AG04449 (cell line): Measurements from ENCODE around the gene RBM47.
"Not testable (repeated sequence)": the region's sequence is repeated elsewhere in the genome, so short reads cannot be mapped to it uniquely, and the experiment has no call there.

Experiments
- CTCF ChIA-PET: fragments of 350-600 bp; formaldehyde crosslinking; extraction: SDS; loops from one replicate; lab custom pipeline; 2021; ENCODE audit warnings: antibody characterized with exemption; lab: Yijun Ruan, JAX
- POLR2A ChIA-PET: fragments of 400-600, 350-600 bp; formaldehyde crosslinking; extraction: SDS; loops from one replicate; lab custom pipeline; 2020; ENCODE audit warnings: antibody characterized with exemption, inconsistent platforms; lab: Yijun Ruan, JAX
- DNase-seq: peaks from one replicate; pipeline ENCODE4 v3.0.0-alpha.2; 2010; ENCODE audit warnings: low read depth, low spot score
- H3K4me3 ChIP-seq: 2 replicates; pipeline ENCODE4 v1.5.1; 2011; ENCODE audit warnings: low read depth, mild to moderate bottlenecking, control low read depth, low read length
- TF ChIP-seq, protein P1 (sequence below): IDR thresholded peaks from one replicate; pipeline ENCODE4 v1.5.1; 2011; ENCODE audit warnings: mild to moderate bottlenecking, moderate library complexity, low read length, control low read depth, inconsistent platforms; ENCODE audit not compliant: insufficient read depth; ENCODE audit errors: missing control alignments

RBM47 gene

DNA sequence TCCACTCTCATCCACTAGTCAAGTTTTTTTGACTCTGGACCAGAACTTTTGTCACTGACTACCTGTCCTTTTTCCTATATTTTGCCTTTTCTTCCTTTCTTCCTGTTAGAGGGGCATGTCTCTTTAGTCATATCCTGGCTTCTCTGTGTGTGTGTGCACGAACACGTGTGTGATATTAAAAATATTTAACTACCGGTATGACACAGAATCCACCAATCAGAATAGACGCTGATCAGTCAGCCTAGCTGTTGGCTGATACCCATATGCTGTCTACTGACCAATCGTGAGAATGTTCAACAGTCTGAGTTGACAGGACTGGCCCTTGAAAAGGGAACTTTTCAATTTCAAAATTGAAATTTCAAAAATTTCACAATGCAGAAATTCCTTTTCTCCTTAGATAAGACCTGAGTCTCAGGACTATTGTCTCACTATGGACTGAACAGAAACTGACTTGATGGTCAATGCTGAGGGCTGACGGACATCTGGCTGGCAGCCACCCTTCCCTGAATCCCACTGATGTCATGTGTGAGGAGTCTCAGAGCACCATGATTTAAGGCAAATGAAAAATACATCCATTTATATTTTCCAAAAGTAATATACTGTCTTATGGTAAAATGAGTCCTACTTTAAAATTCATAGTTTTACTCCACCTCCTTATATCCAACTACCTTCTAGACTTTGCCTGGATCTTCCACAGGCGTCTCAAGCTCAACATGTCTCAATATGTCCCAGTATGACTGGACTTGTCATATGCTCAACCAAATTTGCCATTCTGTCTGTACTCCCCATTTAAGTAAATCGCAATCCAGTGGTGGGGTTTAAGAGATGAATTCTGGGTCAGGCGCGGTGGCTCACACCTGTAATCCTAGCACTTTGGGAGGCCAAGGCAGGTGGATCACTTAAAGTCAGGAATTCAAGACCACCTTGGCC lies 216.5 kb downstream of the RBM47 start:
- no peak for DNase-seq
- CTCF ChIA-PET: no interaction called here
- POLR2A ChIA-PET: no interaction called here
- no peak overlapping the region for H3K4me3 ChIP-seq
- TF ChIP-seq, protein P1, sequence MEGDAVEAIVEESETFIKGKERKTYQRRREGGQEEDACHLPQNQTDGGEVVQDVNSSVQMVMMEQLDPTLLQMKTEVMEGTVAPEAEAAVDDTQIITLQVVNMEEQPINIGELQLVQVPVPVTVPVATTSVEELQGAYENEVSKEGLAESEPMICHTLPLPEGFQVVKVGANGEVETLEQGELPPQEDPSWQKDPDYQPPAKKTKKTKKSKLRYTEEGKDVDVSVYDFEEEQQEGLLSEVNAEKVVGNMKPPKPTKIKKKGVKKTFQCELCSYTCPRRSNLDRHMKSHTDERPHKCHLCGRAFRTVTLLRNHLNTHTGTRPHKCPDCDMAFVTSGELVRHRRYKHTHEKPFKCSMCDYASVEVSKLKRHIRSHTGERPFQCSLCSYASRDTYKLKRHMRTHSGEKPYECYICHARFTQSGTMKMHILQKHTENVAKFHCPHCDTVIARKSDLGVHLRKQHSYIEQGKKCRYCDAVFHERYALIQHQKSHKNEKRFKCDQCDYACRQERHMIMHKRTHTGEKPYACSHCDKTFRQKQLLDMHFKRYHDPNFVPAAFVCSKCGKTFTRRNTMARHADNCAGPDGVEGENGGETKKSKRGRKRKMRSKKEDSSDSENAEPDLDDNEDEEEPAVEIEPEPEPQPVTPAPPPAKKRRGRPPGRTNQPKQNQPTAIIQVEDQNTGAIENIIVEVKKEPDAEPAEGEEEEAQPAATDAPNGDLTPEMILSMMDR: no peak

GRCh38 chr4:40412388-40412787 lies 217.3 kb downstream of the RBM47 start:
- TF ChIP-seq, protein P1: no peak
- no peak overlapping the region for H3K4me3 ChIP-seq
- CTCF ChIA-PET: interaction anchor here (1.5 kb wide), 1 partner anchor 8 kb away, joined by 3 read pairs; no protein-coding TSS in a partner anchor
- no peak for DNase-seq
- POLR2A ChIA-PET: no interaction called here

DNA sequence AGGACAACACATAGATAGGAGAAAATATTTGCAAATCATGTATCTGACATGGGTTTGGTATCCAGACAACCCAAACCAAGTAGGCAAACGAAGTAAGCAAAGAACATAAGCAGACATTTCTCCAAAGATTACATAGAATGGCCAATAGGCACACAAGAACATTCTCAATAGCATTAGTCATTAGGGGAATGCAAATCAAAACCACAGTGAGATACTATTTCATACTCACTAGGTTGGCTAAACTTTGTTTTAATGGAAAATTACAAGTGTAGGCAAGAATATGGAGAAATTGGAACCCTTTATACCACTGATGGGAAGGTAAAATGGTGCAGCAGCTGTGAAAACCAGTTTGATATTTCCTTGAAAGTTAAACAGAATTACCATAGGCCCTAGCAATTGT lies 219.8 kb downstream of the RBM47 start:
- POLR2A ChIA-PET: no interaction called here
- DNase-seq: no peak
- CTCF ChIA-PET: interaction anchor here (0.7 kb wide), 1 partner anchor 1423 kb away, joined by 3 read pairs; no protein-coding TSS in a partner anchor
- H3K4me3 ChIP-seq: no peak overlapping the region
- TF ChIP-seq, protein P1: no peak

DNA sequence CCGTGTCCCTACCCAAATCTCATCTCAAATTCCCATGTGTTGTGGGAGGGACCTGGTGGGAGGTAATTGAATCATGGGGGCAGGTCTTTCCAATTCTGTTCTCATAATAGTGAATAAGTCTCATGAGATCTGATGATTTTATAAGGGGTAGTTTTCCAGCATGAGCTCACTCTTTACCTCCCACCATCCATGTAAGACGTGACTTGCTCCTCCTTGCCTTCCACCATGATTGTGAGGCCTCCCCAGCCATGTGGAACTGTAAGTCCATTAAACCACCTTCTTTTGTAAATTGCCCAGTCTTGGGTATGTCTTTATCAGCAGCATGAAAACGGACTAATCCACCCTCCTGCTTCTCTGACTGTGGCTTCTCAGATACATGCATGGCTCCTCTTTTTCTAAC lies 222.2 kb downstream of the RBM47 start:
- DNase-seq, POLR2A ChIA-PET, CTCF ChIA-PET, H3K4me3 ChIP-seq: not testable (repeated sequence)

- TF ChIP-seq, protein P1: no peak
- ChIA-PET CTCF (no interaction called here), POLR2A (no interaction called here)
- H3K4me3 ChIP-seq: no peak overlapping the region
- no peak for DNase-seq
Measured at GRCh38 chr4:40406340-40406739, 223.3 kb downstream of the RBM47 start.

- no peak overlapping the region for H3K4me3 ChIP-seq
- POLR2A ChIA-PET: no interaction called here
- CTCF ChIA-PET: no interaction called here
- no peak for DNase-seq
- TF ChIP-seq, protein P1: no peak
Measured at GRCh38 chr4:40405193-40405592, 224.5 kb downstream of the RBM47 start.

DNA sequence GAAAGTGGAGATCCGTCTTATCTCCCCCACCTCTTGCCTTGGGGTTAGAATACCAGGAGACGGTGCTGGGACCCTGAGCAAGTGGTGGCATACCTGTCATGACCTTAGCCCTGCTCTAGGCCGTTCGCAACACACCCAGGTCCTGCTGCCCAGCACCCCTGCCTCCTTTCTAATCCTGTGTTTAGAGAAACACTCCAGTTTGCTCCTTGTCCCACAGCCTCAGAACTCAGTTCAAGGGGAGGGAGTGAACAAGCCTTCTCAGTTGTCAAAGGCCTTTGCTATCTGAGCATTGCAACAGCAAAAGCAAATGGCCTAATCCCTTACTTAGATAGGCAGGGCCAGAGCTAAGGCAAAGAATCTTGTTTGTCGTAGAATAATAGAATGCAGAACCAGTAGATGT lies 226.6 kb downstream of the RBM47 start:
- TF ChIP-seq, protein P1: no peak
- DNase-seq: no peak
- POLR2A ChIA-PET: no interaction called here
- H3K4me3 ChIP-seq: no peak overlapping the region
- CTCF ChIA-PET: no interaction called here
